SK-N-SH treated with all-trans-retinoic acid at 6 μM for 48 hours (cell line): Measurements from ENCODE around the gene VASN.

Experiments used
- ATAC-seq: fragments of 200-7000 bp; cut with Tn5 transposase; 3 replicates; pipeline ENCODE4 v1.9.1; 2020; ENCODE audit warnings: mild to moderate bottlenecking, moderate library complexity
- ARNTL ChIP-seq: fragments of 450-650 bp; formaldehyde crosslinking; IDR thresholded peaks from 2 replicates; pipeline ENCODE4 v1.5.0; 2020; ENCODE audit warnings: low read depth, mild to moderate bottlenecking, moderate library complexity, borderline replicate concordance
- BACH2 ChIP-seq: fragments of 250-450 bp; sonication (Bioruptor Pico); IDR thresholded peaks from 2 replicates; pipeline ENCODE4 v1.9.0; 2021; ENCODE audit warnings: mild to moderate bottlenecking, borderline replicate concordance
- ESRRG ChIP-seq: fragments of 250-450 bp; sonication (Bioruptor Pico); IDR thresholded peaks from 2 replicates; pipeline ENCODE4 v1.6.1; 2021; ENCODE audit warnings: mild to moderate bottlenecking
- GLIS3 ChIP-seq: fragments of 250-450 bp; sonication (Bioruptor Pico); IDR thresholded peaks from 2 replicates; pipeline ENCODE4 v1.5.0; 2020; ENCODE audit warnings: mild to moderate bottlenecking, moderate library complexity
- OSR1 ChIP-seq: fragments of 250-450 bp; sonication (Bioruptor Pico); IDR thresholded peaks from 2 replicates; pipeline ENCODE4 v1.8.0; 2022; ENCODE audit warnings: moderate library complexity, mild to moderate bottlenecking, inconsistent platforms
- PATZ1 ChIP-seq: fragments of 250-450 bp; sonication (Bioruptor Pico); IDR thresholded peaks from 2 replicates; pipeline ENCODE4 v1.8.0; 2020; ENCODE audit warnings: mild to moderate bottlenecking, moderate library complexity, borderline replicate concordance
- POU6F1 ChIP-seq: fragments of 250-450 bp; sonication (Bioruptor Pico); IDR thresholded peaks from 2 replicates; pipeline ENCODE4 v1.8.0; 2021; ENCODE audit warnings: low read depth, mild to moderate bottlenecking, moderate library complexity, borderline replicate concordance
- PPARA ChIP-seq: fragments of 250-450 bp; sonication (Bioruptor Pico); IDR thresholded peaks from 2 replicates; pipeline ENCODE4 v1.5.0; 2020; ENCODE audit warnings: mild to moderate bottlenecking, borderline replicate concordance
- RARB ChIP-seq: fragments of 250-450 bp; sonication (Bioruptor Pico); IDR thresholded peaks from 2 replicates; pipeline ENCODE4 v1.8.0; 2021; ENCODE audit warnings: mild to moderate bottlenecking, moderate library complexity
- SNAI2 ChIP-seq: fragments of 250-450 bp; sonication (Bioruptor Pico); IDR thresholded peaks from 2 replicates; pipeline ENCODE4 v1.5.0; 2020; ENCODE audit warnings: mild to moderate bottlenecking, moderate library complexity
- TCF4 ChIP-seq: fragments of 250-450 bp; sonication (Bioruptor Pico); IDR thresholded peaks from 2 replicates; pipeline ENCODE4 v1.8.0; 2021; ENCODE audit warnings: mild to moderate bottlenecking, moderate library complexity, borderline replicate concordance
- ZFP3 ChIP-seq: fragments of 250-450 bp; sonication (Bioruptor Pico); IDR thresholded peaks from 2 replicates; pipeline ENCODE4 v1.5.0; 2020; ENCODE audit warnings: mild to moderate bottlenecking, moderate library complexity
- ZFP30 ChIP-seq: fragments of 450-650 bp; formaldehyde crosslinking; IDR thresholded peaks from 2 replicates; pipeline ENCODE4 v1.5.0; 2022; ENCODE audit warnings: mild to moderate bottlenecking, moderate library complexity
- ZNF565 ChIP-seq: fragments of 450-650 bp; formaldehyde crosslinking; conservative IDR thresholded peaks from 2 replicates; pipeline ENCODE4 v1.5.0; 2020; ENCODE audit warnings: low read depth, mild to moderate bottlenecking, moderate library complexity
- ZNF70 ChIP-seq: fragments of 450-650 bp; formaldehyde crosslinking; IDR thresholded peaks from 2 replicates; pipeline ENCODE4 v1.5.0; 2020; ENCODE audit warnings: mild to moderate bottlenecking, moderate library complexity

VASN gene

DNA sequence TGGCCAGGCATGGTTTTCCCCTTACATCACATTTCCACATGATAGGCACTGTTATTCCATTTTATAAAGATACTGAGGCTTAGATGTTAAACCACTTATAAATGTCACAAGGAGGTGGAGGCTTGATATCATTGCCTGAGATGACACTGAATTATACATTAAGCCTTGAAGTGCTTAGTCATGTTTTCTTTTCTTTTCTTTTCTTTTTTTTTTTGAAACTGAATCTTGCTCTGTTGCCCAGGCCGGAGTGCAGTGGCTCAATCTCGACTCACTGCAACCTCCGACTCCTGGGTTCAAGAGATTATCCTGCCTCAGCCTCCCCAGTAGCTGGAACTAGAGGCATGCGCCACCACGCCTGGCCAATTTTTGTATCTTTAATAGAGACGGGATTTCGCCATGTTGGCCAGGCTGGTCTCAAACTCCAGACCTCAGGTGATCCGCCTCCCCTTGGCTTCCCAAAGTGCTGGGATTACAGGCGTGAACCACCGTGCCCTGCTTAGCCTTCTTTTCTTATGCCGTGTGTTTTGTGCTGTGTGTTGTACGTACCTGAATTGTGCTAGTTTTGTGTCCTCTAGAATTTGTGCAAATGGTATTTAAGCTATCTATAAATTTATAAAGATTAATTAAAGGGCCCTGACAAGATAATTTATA lies 55.2 kb downstream of the VASN start:
- TF ChIP-seq TCF4 (no peak), ESRRG (CRISPR knock-in tag) (no peak), ARNTL (CRISPR knock-in tag) (no peak), SNAI2 (CRISPR knock-in tag) (no peak), ZNF565 (no peak), RARB (no peak), BACH2 (CRISPR knock-in tag) (no peak), PATZ1 (CRISPR knock-in tag) (no peak), ZFP30 (CRISPR knock-in tag) (no peak), ZFP3 (CRISPR knock-in tag) (no peak), POU6F1 (CRISPR knock-in tag) (no peak), OSR1 (CRISPR knock-in tag) (no peak), GLIS3 (CRISPR knock-in tag) (no peak), PPARA (no peak), ZNF70 (CRISPR knock-in tag) (no peak)
- TF ChIP-seq, all 23 proteins: peak for 0
- no peak for ATAC-seq

- ATAC-seq: no peak
These were observed 56.9 kb downstream of the VASN start for GRCh38 chr16:4428500-4428899.

GRCh38 chr16:4431023-4431422 lies 59.4 kb downstream of the VASN start:
- ATAC-seq: no peak
- no peak for TF ChIP-seq POU6F1 (CRISPR knock-in tag)
- TF ChIP-seq SNAI2 (CRISPR knock-in tag): no peak

More at GRCh38 chr16:4428500-4428899, 56.9 kb downstream of the VASN start:
- TF ChIP-seq ZFP30 (CRISPR knock-in tag) (no peak), PATZ1 (CRISPR knock-in tag) (no peak), PPARA (no peak), ZNF565 (no peak), ESRRG (CRISPR knock-in tag) (no peak), ZFP3 (CRISPR knock-in tag) (no peak), SNAI2 (CRISPR knock-in tag) (no peak), POU6F1 (CRISPR knock-in tag) (no peak)
